H1 (cell line): ENCODE measurements around the gene CATSPERD. TPM values are rescaled to one million over a fixed set of nuclear protein-coding genes. Genes with fewer than 3 reads are reported as not detected.

Experiments used
- CTCF ChIA-PET: fragments of 300-600 bp; sonication (Branson Sonifier 250); formaldehyde crosslinking; loops from one replicate; lab custom pipeline; 2021; ENCODE audit not compliant: partially characterized antibody; lab: Charles Lee
- POLR2A ChIA-PET: fragments of 300-600 bp; sonication (Branson Sonifier 250); formaldehyde crosslinking; loops from one replicate; lab custom pipeline; 2021; ENCODE audit warnings: inconsistent platforms; ENCODE audit not compliant: partially characterized antibody; lab: Charles Lee
- DNase-seq, 2 experiments: peaks; one replicate each; pipeline versions ENCODE4 v3.0.0 to v3.0.0-alpha.2; 2010 to 2022; ENCODE audit warnings: low spot score in 2 of 2, low read depth in 1 of 2, mixed read lengths in 1 of 2
- FAIRE-seq: peaks from 2 replicates; lab custom pipeline; 2011; peaks lifted over from hg19 to GRCh38; lab: Jason Lieb, UNC
- H2AFZ ChIP-seq: 2 replicates; pipeline ENCODE4 v1.8.1; 2012; ENCODE audit warnings: low read length, inconsistent platforms
- H2AK5ac ChIP-seq: 2 replicates; pipeline ENCODE4 v1.6.1; 2013; ENCODE audit warnings: low read depth, low read length
- H2BK120ac ChIP-seq: replicated peaks from 2 replicates; pipeline ENCODE3; 2013; ENCODE audit warnings: low read depth, low read length, inconsistent platforms
- H2BK12ac ChIP-seq: 2 replicates; pipeline ENCODE4 v1.6.1; 2013; ENCODE audit warnings: low read depth, low read length
- H2BK15ac ChIP-seq: 2 replicates; pipeline ENCODE4 v1.6.1; 2013; ENCODE audit warnings: low read length
- H2BK20ac ChIP-seq: 2 replicates; pipeline ENCODE4 v1.6.1; 2013; ENCODE audit warnings: low read length
- H2BK5ac ChIP-seq: 2 replicates; pipeline ENCODE4 v1.6.1; 2013; ENCODE audit warnings: low read depth, low read length
- H3K14ac ChIP-seq: 2 replicates; pipeline ENCODE4 v1.6.1; 2013; ENCODE audit warnings: inconsistent platforms; ENCODE audit not compliant: insufficient read length
- H3K18ac ChIP-seq: 2 replicates; pipeline ENCODE4 v1.6.1; 2013; ENCODE audit warnings: low read length; ENCODE audit errors: extremely low read depth
- H3K23ac ChIP-seq: 2 replicates; pipeline ENCODE4 v1.6.1; 2013; ENCODE audit warnings: inconsistent platforms; ENCODE audit not compliant: insufficient read length
- H3K23me2 ChIP-seq: 2 replicates; pipeline ENCODE4 v1.6.1; 2013; ENCODE audit warnings: low read depth, low read length
- H3K27ac ChIP-seq: 2 replicates; pipeline ENCODE4 v1.6.1; 2011; ENCODE audit warnings: low read depth, low read length, inconsistent platforms
- H3K27me3 ChIP-seq, 4 experiments: replicated peaks in 1 of 4; 1 replicate in 1 of 4; 2 replicates in 3 of 4; pipeline versions ENCODE4 v1.6.1 to v1.8.1; 2011 to 2013; ENCODE audit warnings: low read length in 3 of 4, mild to moderate bottlenecking in 3 of 4, inconsistent platforms in 2 of 4, mixed read lengths in 2 of 4, moderate library complexity in 1 of 4; ENCODE audit not compliant: control insufficient read depth in 3 of 4, insufficient read depth in 3 of 4; ENCODE audit errors: extremely low read depth in 1 of 4
- H3K36me3 ChIP-seq, 4 experiments: 2 replicates each; pipeline versions ENCODE4 v1.6.1 to v1.8.1; 2011 to 2013; ENCODE audit warnings: mild to moderate bottlenecking in 4 of 4, low read length in 3 of 4, moderate library complexity in 2 of 4, control low read depth in 1 of 4, inconsistent platforms in 1 of 4; ENCODE audit not compliant: insufficient read depth in 4 of 4, control insufficient read depth in 2 of 4
- H3K4ac ChIP-seq: replicated peaks from 2 replicates; pipeline ENCODE3; 2013; ENCODE audit warnings: low read length, low read depth, mixed read lengths, inconsistent platforms; ENCODE audit not compliant: insufficient read length
- H3K4me1 ChIP-seq, 4 experiments: replicated peaks in 1 of 4; 1 replicate in 1 of 4; 2 replicates in 3 of 4; pipeline versions ENCODE4 v1.6.1 to v1.8.1; 2011 to 2013; ENCODE audit warnings: low read length in 3 of 4, inconsistent platforms in 2 of 4, mixed read lengths in 1 of 4; ENCODE audit not compliant: insufficient read depth in 4 of 4, control insufficient read depth in 3 of 4
- H3K4me2 ChIP-seq, 2 experiments: 2 replicates each; pipeline versions ENCODE4 v1.6.1 to v1.8.1; 2011 to 2013; ENCODE audit warnings: low read depth in 2 of 2, low read length in 2 of 2, control low read depth in 1 of 2, inconsistent platforms in 1 of 2, mild to moderate bottlenecking in 1 of 2; ENCODE audit not compliant: insufficient read depth in 1 of 2
- H3K4me3 ChIP-seq, 4 experiments: fragments of 200-600, 300-600 bp in 1 of 4; sonication (generic), shearing (Covaris generic), sonication (Bioruptor Twin) in 1 of 4; 2 replicates each; pipeline versions ENCODE4 v1.5.1 to v1.8.1; 2011 to 2016; ENCODE audit warnings: low read length in 4 of 4, low read depth in 3 of 4, control low read depth in 2 of 4, inconsistent platforms in 2 of 4, mild to moderate bottlenecking in 2 of 4, mixed read lengths in 1 of 4, moderate library complexity in 1 of 4; ENCODE audit not compliant: insufficient read depth in 2 of 4; ENCODE audit errors: extremely low read depth in 1 of 4
- H3K56ac ChIP-seq: replicated peaks from 2 replicates; pipeline ENCODE3; 2013; ENCODE audit warnings: low read depth, mild to moderate bottlenecking, mixed read lengths, low read length, inconsistent platforms; ENCODE audit not compliant: insufficient read length
- H3K79me1 ChIP-seq: 2 replicates; pipeline ENCODE4 v1.6.1; 2013; ENCODE audit warnings: low read depth, low read length, control low read depth
- H3K79me2 ChIP-seq, 2 experiments: 2 replicates each; pipeline versions ENCODE4 v1.6.1 to v1.8.1; 2012 to 2013; ENCODE audit warnings: low read length in 2 of 2, mild to moderate bottlenecking in 2 of 2, inconsistent platforms in 1 of 2; ENCODE audit not compliant: insufficient read depth in 2 of 2, control insufficient read depth in 1 of 2
- H3K9ac ChIP-seq, 4 experiments: replicated peaks in 1 of 4; 1 replicate in 1 of 4; 2 replicates in 3 of 4; pipeline versions ENCODE4 v1.6.1 to v1.8.1; 2011 to 2013; ENCODE audit warnings: low read depth in 3 of 4, low read length in 3 of 4, control low read depth in 2 of 4, mild to moderate bottlenecking in 2 of 4, moderate library complexity in 2 of 4, inconsistent platforms in 1 of 4; ENCODE audit errors: extremely low read depth in 1 of 4
- H3K9me3 ChIP-seq, 2 experiments: 2 replicates each; pipeline versions ENCODE4 v1.6.1 to v1.8.1; 2012 to 2013; ENCODE audit warnings: mild to moderate bottlenecking in 2 of 2, moderate library complexity in 2 of 2, control low read depth in 1 of 2, inconsistent platforms in 1 of 2, low read depth in 1 of 2, low read length in 1 of 2, mixed read lengths in 1 of 2; ENCODE audit not compliant: insufficient read depth in 2 of 2
- H4K20me1 ChIP-seq, 2 experiments: replicated peaks in 1 of 2; 2 replicates each; pipeline versions ENCODE3 to v1.8.1; 2011 to 2013; ENCODE audit warnings: inconsistent platforms in 2 of 2, low read length in 2 of 2, mild to moderate bottlenecking in 1 of 2; ENCODE audit not compliant: insufficient read depth in 2 of 2, control insufficient read depth in 1 of 2
- H4K5ac ChIP-seq: 2 replicates; pipeline ENCODE4 v1.6.1; 2013; ENCODE audit warnings: low read length, low read depth, mixed read lengths, inconsistent platforms; ENCODE audit not compliant: insufficient read length
- H4K8ac ChIP-seq: 2 replicates; pipeline ENCODE4 v1.8.0; 2013; ENCODE audit warnings: mild to moderate bottlenecking, moderate library complexity, low read length, inconsistent platforms; ENCODE audit not compliant: insufficient read depth; ENCODE audit errors: extremely low read depth
- H4K91ac ChIP-seq: replicated peaks from 2 replicates; pipeline ENCODE3; 2013; ENCODE audit warnings: low read length, mixed read lengths, inconsistent platforms; ENCODE audit not compliant: insufficient read length
- BCL11A ChIP-seq, 2 experiments: IDR thresholded peaks; one replicate each; pipeline ENCODE4 v1.6.1; 2011; ENCODE audit warnings: low read depth in 2 of 2, low read length in 2 of 2, mild to moderate bottlenecking in 2 of 2
- CREB1 ChIP-seq: IDR thresholded peaks from 2 replicates; pipeline ENCODE4 v1.6.1; 2012; ENCODE audit warnings: inconsistent platforms
- NRF1 ChIP-seq: IDR thresholded peaks from 2 replicates; pipeline ENCODE4 v1.6.1; 2011; ENCODE audit warnings: mild to moderate bottlenecking, low read depth, low read length, improper control_type of control experiment
- POLR2AphosphoS5 ChIP-seq: IDR thresholded peaks from 2 replicates; pipeline ENCODE4 v1.6.1; 2011; ENCODE audit warnings: low read depth, low read length
- TAF1 ChIP-seq: IDR thresholded peaks from 2 replicates; pipeline ENCODE4 v1.6.1; 2011; ENCODE audit warnings: mild to moderate bottlenecking, low read depth, low read length
- WGBS, 2 experiments: shearing (Covaris generic) in 1 of 2; methylation state at CpG; one replicate each; pipeline versions ENCODE4 v1.1.6 to v1.1.7; 2013 to 2015; ENCODE audit warnings: low lambda C conversion rate in 2 of 2, mixed read lengths in 2 of 2, inconsistent platforms in 1 of 2, low coverage in 1 of 2, missing lambda C conversion rate in 1 of 2; ENCODE audit not compliant: insufficient replicate concordance in 2 of 2, insufficient coverage in 1 of 2, insufficient read length in 1 of 2; ENCODE audit errors: extremely low coverage in 1 of 2, missing lambda C conversion rate in 1 of 2; 5-methylcytosine and 5-hydroxymethylcytosine counted together
- polyA plus RNA-seq, 7 experiments: library from polyadenylated mRNA; depleted of rRNA in 3 of 7; stranded (reverse) in 5 of 7; unstranded in 2 of 7; fragments of >200 nt in 5 of 7; fragments of 200-250 nt in 2 of 7; gene quantifications; 1 replicate in 5 of 7; 2 replicates in 1 of 7; 4 replicates in 1 of 7; pipeline versions ENCODE4 v1.2.1 to v1.2.3, GENCODE V29; 2011 to 2013; ENCODE audit warnings: missing spikeins in 2 of 7, mixed read lengths in 2 of 7
- total RNA-seq: library from RNA; stranded (reverse); fragmentation: NEBNext Ultra II Directional; extraction: Animal tissue kit (Norgen Biotek cat#: 25700); gene quantifications from 2 replicates; pipeline ENCODE4 v1.2.1, GENCODE V29; 2021
- TF ChIP-seq, protein P1 (sequence below): IDR thresholded peaks from 2 replicates; pipeline ENCODE4 v1.6.1; 2012; ENCODE audit warnings: low read length, inconsistent platforms
- TF ChIP-seq, protein P2 (sequence below): IDR thresholded peaks from 2 replicates; pipeline ENCODE4 v1.6.1; 2011; ENCODE audit warnings: low read depth, mild to moderate bottlenecking, low read length; ENCODE audit not compliant: insufficient read depth

Gene CATSPERD
- total and polyA plus RNA-seq, 2 of the 8 experiments (the other 6 are each of a cell fraction or from before 2014, with no cell fraction given), result 0.12 TPM; not detected in 1

DNA sequence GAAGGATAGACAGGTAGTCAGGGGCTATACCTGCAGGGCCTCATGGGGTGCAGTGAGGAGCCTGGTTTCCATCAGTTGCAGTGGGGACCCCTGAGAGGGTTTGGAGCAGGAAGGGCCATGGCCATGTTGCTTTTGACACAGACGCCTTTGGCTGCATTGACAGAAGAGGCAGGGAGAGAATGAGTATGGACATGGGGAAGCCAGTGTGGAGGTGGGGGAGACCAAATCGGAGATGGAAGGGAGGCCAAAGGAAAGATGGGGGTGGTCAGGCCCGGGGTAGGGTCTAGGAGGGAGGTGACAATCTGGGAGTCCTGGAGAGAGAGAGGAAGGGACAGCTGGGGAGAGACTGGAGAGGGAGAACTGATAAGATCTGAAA lies 38.3 kb upstream of the CATSPERD start:
- H4K5ac ChIP-seq, result no peak overlapping the region
- H2BK5ac ChIP-seq, result no peak overlapping the region
- no peak overlapping the region for H2BK15ac ChIP-seq
- no peak overlapping the region for H3K18ac ChIP-seq
- H3K36me3 ChIP-seq, result 0 out of 8 replicates have a peak, but pooled peaks cover 0 to 2% (median 0%) of the 10 kb centered on the region in 4 experiments
- CTCF ChIA-PET, result interaction anchor here (0.5 kb wide), 1 partner anchor 83 kb away, joined by 3 read pairs; no protein-coding TSS in a partner anchor
- no peak overlapping the region; a peak in 1 of 8 replicates for H3K4me3 ChIP-seq
- FAIRE-seq (no peak), DNase-seq (no peak)
- no peak overlapping the region for H3K23ac ChIP-seq
- H3K9me3 ChIP-seq, result no peaks in the 10 kb centered on the region
- H2BK20ac ChIP-seq, result no peak overlapping the region
- H3K4me1 ChIP-seq, result peaks cover 0 to 14% (median 1%) of the 10 kb centered on the region in 4 experiments; a peak in 5 of 7 replicates
- no peak overlapping the region for H3K56ac ChIP-seq
- H2BK12ac ChIP-seq, result no peak overlapping the region
- H3K27me3 ChIP-seq, result no peaks in the 10 kb centered on the region
- H4K20me1 ChIP-seq, result peaks cover 0 to 10% of the 10 kb centered on the region in 2 experiments
- H4K8ac ChIP-seq, result no peak overlapping the region
- H2AK5ac ChIP-seq, result no peak overlapping the region
- POLR2A ChIA-PET, result interaction anchor here (1.2 to 1.7 kb wide), 3 partner anchors 8 to 11 kb away, joined by 3 to 8 read pairs (median 5); partner anchors contain the start of gene RPL36
- H3K23me2 ChIP-seq, result peaks cover 15% of the 10 kb centered on the region; the same call in 1 of the 2 replicates
- no peak overlapping the region for H3K27ac ChIP-seq
- 100% methylated on average over 3 of the region's 3 CpGs; no CpG with 5 or more reads in 1 of the 2 experiments for WGBS, 2 experiments
- no peak overlapping the region for H2BK120ac ChIP-seq
- H3K79me2 ChIP-seq, result no peaks in the 10 kb centered on the region
- no peak overlapping the region for H4K91ac ChIP-seq
- no peak overlapping the region for H3K4ac ChIP-seq
- H3K14ac ChIP-seq, result no peak overlapping the region
- H3K79me1 ChIP-seq, result peaks cover 3% of the 10 kb centered on the region; the same call in 1 of the 2 replicates
- H3K9ac ChIP-seq, result no peak overlapping the region
- H2AFZ ChIP-seq, result no peak overlapping the region
- peak overlapping the region in 1 of 2 experiments; percentile 89; a peak in 1 of 4 replicates for H3K4me2 ChIP-seq
- TF ChIP-seq POLR2AphosphoS5 (no peak), TAF1 (no peak), NRF1 (no peak), CREB1 (no peak), BCL11A (IDR thresholded peaks at IDR 0.05; ENCODE audit: low read depth in 2 of 2, low read length in 2 of 2) (no peak)
- TF ChIP-seq, protein P1, sequence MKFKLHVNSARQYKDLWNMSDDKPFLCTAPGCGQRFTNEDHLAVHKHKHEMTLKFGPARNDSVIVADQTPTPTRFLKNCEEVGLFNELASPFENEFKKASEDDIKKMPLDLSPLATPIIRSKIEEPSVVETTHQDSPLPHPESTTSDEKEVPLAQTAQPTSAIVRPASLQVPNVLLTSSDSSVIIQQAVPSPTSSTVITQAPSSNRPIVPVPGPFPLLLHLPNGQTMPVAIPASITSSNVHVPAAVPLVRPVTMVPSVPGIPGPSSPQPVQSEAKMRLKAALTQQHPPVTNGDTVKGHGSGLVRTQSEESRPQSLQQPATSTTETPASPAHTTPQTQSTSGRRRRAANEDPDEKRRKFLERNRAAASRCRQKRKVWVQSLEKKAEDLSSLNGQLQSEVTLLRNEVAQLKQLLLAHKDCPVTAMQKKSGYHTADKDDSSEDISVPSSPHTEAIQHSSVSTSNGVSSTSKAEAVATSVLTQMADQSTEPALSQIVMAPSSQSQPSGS, result no peak
- TF ChIP-seq, protein P2, sequence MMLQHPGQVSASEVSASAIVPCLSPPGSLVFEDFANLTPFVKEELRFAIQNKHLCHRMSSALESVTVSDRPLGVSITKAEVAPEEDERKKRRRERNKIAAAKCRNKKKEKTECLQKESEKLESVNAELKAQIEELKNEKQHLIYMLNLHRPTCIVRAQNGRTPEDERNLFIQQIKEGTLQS, result no peak
